Measurements from ENCODE around the gene TMEM219. TPM values are rescaled to one million over a fixed set of nuclear protein-coding genes. Genes with fewer than 3 reads are reported as not detected.

The TMEM219 gene, protein sequence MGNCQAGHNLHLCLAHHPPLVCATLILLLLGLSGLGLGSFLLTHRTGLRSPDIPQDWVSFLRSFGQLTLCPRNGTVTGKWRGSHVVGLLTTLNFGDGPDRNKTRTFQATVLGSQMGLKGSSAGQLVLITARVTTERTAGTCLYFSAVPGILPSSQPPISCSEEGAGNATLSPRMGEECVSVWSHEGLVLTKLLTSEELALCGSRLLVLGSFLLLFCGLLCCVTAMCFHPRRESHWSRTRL
- 63.2 TPM for total RNA-seq
- long read RNA-seq, transcript TMEM219-201 (6 exons, 999 nt): major isoform, 20 of 93 reads
- long read RNA-seq, transcript TMEM219-204 (5 exons, 1,292 nt): major isoform, 20 of 93 reads
- long read RNA-seq, partial matches to known transcripts: 5 of 93 reads
- long read RNA-seq, other reads (novel, unspliced or antisense): 48 of 93 reads

DNA sequence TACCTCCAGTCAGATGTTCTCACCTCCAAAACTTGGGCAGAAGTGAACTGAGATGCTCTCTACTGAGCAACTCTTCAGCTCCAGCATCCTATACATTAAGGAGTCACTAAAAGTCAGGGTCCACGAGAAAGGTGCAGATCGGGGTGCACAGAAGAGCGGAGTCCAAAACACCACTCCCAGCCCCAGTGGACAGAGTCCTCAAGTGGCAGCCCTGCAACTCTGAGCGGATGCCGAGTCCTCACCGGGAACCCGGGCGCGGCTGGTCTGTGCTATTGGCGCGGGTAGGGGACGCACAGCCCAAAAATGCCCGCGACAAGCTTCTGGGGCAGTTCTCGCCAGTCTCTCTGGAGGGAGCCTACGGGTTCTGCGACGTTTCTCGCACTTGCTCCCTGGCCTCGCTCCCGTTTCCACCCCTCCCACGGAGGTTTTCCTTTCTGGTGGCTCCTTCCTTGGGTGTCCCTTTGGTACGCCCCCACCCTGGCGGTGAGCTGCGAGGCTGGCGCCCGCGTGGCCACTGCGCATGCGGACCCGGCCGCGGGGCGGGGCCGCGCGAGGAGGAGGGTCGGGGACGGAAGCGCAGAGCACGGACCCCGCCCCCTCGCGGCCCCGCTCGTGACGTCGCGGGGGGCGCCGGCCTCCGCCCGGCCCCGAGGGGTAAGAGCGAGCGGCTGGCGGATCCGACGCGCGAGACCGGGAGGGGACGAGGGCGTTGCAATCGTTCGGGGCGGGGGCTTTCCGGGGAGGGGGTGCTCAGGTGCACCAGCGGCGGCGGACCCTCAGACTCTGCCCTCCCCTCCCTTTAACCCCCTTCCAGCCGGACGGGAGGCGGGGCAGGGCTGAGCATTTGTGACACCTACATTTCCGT, at the start of gene TMEM219:
TMEM219 (plus strand) TSS at position 601 of the 865 bp plus-strand sequence. CDS start 1,065 bp downstream, outside the sequence.
- peak within 1 kb of the TSS; percentile 94 for H3K27ac ChIP-seq (replicated peaks)
- H3K27me3 ChIP-seq (ENCODE audit: low read depth): no peaks in the 10 kb centered on the region
- peak; percentile 73 for TF ChIP-seq CTCF (IDR thresholded peaks at IDR 0.05; ENCODE audit: borderline replicate concordance)
- H3K4me3 ChIP-seq: peak within 1 kb of the TSS; percentile 81
- H3K9me3 ChIP-seq (replicated peaks): no peaks in the 10 kb centered on the region
- DNase-seq: peak; percentile 92
- peaks cover 35% of the 10 kb centered on the region for H3K4me1 ChIP-seq
- peaks cover 5% of the 10 kb centered on the region for H3K36me3 ChIP-seq
- intact Hi-C loops (cut with micrococcal nuclease): no loop called here

DNA sequence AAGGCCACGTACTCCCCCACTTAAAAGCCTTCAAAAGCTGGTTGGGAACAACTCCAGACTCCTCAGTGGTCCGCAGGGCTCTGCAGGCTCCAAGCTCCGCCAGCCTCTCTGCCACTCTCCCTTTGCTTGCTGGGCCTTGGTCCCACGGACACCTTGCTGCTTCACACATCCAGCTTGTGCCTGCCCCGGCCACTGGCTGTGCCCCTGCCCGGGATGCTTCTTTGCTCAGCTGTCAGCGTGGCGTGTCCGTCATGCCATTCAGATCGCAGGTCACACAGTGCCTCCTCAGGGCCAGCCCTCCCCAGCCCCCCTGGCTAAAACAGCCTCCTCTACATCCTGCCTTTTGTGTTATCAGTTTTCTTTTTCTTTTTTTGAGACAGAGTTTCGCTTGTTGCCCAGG, 49.8 kb upstream of the TMEM219 start:
- no peak for TF ChIP-seq CTCF (IDR thresholded peaks at IDR 0.05; ENCODE audit: borderline replicate concordance)
- Histone ChIP-seq H3K9me3 (replicated peaks) (no peaks in the 10 kb centered on the region), H3K27ac (replicated peaks) (no peak overlapping the region), H3K4me3 (no peak overlapping the region), H3K4me1 (no peaks in the 10 kb centered on the region), H3K36me3 (peaks cover 14% of the 10 kb centered on the region), H3K27me3 (ENCODE audit: low read depth) (no peaks in the 10 kb centered on the region)
- intact Hi-C loops (cut with micrococcal nuclease): no loop called here
- no peak for DNase-seq

- no peak overlapping the region for H3K27ac ChIP-seq (replicated peaks)
- H3K4me1 ChIP-seq: no peaks in the 10 kb centered on the region
- no peak for TF ChIP-seq CTCF (IDR thresholded peaks at IDR 0.05; ENCODE audit: borderline replicate concordance)
- no peak for DNase-seq
- no peak overlapping the region for H3K4me3 ChIP-seq
- no peaks in the 10 kb centered on the region for H3K27me3 ChIP-seq (ENCODE audit: low read depth)
- H3K9me3 ChIP-seq (replicated peaks): no peaks in the 10 kb centered on the region
- intact Hi-C loops (cut with micrococcal nuclease): no loop called here
- H3K36me3 ChIP-seq: peaks cover 15% of the 10 kb centered on the region
These were observed 48.4 kb upstream of the TMEM219 start for GRCh38 chr16:29913514-29913913.

DNA sequence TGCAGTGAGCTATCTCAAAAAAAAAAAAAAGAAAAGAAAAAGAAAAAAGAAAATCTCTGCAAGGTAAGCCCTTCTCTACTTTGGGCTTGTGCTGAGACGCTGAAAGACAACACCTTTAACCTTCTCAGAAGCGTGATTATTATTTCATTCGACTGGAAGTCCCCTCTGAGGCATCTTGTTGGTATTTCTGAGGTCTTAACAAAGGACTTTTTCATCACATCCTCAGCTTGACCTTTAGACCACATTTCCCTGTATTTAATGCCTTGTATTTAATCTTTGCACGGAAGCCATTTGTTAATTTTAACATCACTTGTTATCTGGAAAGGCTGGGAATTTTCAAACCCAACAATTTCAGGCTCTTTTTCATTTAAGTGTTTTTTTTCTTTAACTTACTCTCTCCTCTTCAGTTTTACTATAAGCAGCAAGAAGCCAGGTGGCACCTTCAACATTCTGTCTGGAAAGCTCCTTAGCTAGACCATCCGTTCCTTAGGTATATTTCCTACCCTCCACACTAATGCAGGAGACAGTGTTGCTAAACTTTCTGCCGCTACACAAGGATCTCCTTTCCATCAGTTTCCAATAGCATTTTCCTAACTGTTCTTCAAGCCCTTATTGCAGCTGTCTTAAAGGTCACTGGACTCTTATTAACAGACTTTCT, 46.2 kb upstream of the TMEM219 start:
- Histone ChIP-seq H3K27me3 (ENCODE audit: low read depth) (no peaks in the 10 kb centered on the region), H3K4me1 (no peaks in the 10 kb centered on the region), H3K36me3 (peaks cover 37% of the 10 kb centered on the region), H3K9me3 (replicated peaks) (no peaks in the 10 kb centered on the region), H3K27ac (replicated peaks) (no peak overlapping the region), H3K4me3 (no peak overlapping the region)
- no peak for TF ChIP-seq CTCF (IDR thresholded peaks at IDR 0.05; ENCODE audit: borderline replicate concordance)
- DNase-seq: no peak
- intact Hi-C loops (cut with micrococcal nuclease): no loop called here

GRCh38 chr16:29916979-29917378, 44.9 kb upstream of the TMEM219 start:
- intact Hi-C loops (cut with micrococcal nuclease): no loop called here
- Histone ChIP-seq H3K9me3 (replicated peaks) (no peaks in the 10 kb centered on the region), H3K4me1 (no peaks in the 10 kb centered on the region), H3K4me3 (no peak overlapping the region), H3K36me3 (peaks cover 39% of the 10 kb centered on the region), H3K27ac (replicated peaks) (no peak overlapping the region), H3K27me3 (ENCODE audit: low read depth) (no peaks in the 10 kb centered on the region)
- DNase-seq: no peak
- no peak for TF ChIP-seq CTCF (IDR thresholded peaks at IDR 0.05; ENCODE audit: borderline replicate concordance)

Data from left ventricle myocardium inferior (tissue), 1 donor.